Measurements from ENCODE around the gene C11orf52. TPM values are rescaled to one million over a fixed set of nuclear protein-coding genes. Genes with fewer than 3 reads are reported as not detected.

C11orf52 gene
- total RNA-seq, 4 donors from 2014 or later, result 5.0 to 6.9 TPM; not detected in 2

DNA sequence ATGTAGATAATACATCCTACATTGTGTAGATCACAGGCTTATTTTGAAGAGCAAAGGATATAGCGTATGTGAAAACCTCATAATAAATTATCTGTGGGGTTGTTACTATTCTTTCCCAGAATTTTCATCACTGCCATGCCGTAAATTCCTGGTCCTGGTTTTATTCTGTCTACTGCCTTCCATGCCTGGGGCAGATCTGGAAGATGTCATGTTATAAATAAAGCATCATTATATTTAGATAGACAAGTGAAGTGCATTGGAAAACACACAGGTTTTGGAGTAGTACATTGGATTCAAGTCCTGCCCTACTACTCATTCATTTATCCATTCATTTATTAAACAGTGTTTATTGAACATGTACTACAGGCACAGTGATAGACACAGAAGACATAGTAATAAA is 2.2 kb downstream of the C11orf52 start:
- H3K36me3 ChIP-seq, result no peaks in the 10 kb centered on the region
- TF ChIP-seq CTCF (IDR thresholded peaks at IDR 0.05), result no peak
- no peak for TF ChIP-seq EP300 (IDR thresholded peaks at IDR 0.05)
- no peak for TF ChIP-seq POLR2A (IDR thresholded peaks at IDR 0.05)
- no peak for DNase-seq (ENCODE audit: low spot score in 2 of 2)
- H3K9me3 ChIP-seq, result no peaks in the 10 kb centered on the region
- H3K4me1 ChIP-seq, result peaks cover 0 to 51% (median 28%) of the 10 kb centered on the region in 4 donors
- no peak overlapping the region for H3K4me3 ChIP-seq
- H3K27ac ChIP-seq, result peak overlapping the region in 1 of 4 donors; percentile 93
- no peaks in the 10 kb centered on the region for H3K27me3 ChIP-seq
- 52 to 68% methylated on average over 2 of the region's 2 CpGs for WGBS, 2 donors

- H3K27ac ChIP-seq, result peak overlapping the region in 2 of 4 donors; percentile 82 to 93
- TF ChIP-seq CTCF (IDR thresholded peaks at IDR 0.05) (no peak), EP300 (IDR thresholded peaks at IDR 0.05) (no peak), POLR2A (IDR thresholded peaks at IDR 0.05) (no peak)
Measured at GRCh38 chr11:111921541-111922230, 3.0 kb downstream of the C11orf52 start.

DNA sequence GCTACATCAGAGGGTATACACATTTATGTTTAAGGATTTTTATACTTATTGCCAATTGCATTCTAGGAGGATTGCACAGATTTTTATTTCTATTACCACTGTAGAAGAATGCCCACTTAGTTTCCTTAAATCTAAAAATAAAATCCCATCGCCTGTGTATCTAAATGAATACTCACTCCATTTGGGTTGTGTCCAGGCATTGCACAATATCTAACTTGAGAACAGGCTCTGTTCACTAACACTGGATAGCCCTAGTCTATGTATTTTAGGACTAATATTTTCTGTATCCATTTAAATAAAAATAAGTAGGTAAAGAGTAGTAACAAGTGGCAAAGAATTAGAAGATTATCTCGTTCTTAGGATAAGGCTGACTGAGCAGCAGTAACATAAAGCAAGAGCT is 4.1 kb downstream of the C11orf52 start:
- TF ChIP-seq EP300 (IDR thresholded peaks at IDR 0.05) (peak; percentile 66 to 76), POLR2A (IDR thresholded peaks at IDR 0.05) (no peak), CTCF (IDR thresholded peaks at IDR 0.05) (no peak)
- H3K27me3 ChIP-seq, result no peaks in the 10 kb centered on the region
- WGBS, 2 donors, result 2 to 6% methylated on average over 2 of the region's 2 CpGs
- no peaks in the 10 kb centered on the region for H3K36me3 ChIP-seq
- peaks cover 0 to 64% (median 36%) of the 10 kb centered on the region in 4 donors for H3K4me1 ChIP-seq
- H3K4me3 ChIP-seq, result peak overlapping the region in 1 of 4 donors; percentile 19
- no peaks in the 10 kb centered on the region for H3K9me3 ChIP-seq
- H3K27ac ChIP-seq, result peak overlapping the region; percentile 78 to 93 (median 86)
- peak in 1 of 2 donors; percentile 99 for DNase-seq (ENCODE audit: low spot score in 2 of 2)

More at GRCh38 chr11:111921541-111922230, 3.0 kb downstream of the C11orf52 start:
- Histone ChIP-seq H3K9me3 (no peaks in the 10 kb centered on the region), H3K27me3 (no peaks in the 10 kb centered on the region), H3K4me1 (peaks cover 0 to 58% (median 33%) of the 10 kb centered on the region in 4 donors), H3K4me3 (no peak overlapping the region), H3K36me3 (no peaks in the 10 kb centered on the region)
- 93 to 94% methylated on average over 7 of the region's 7 CpGs for WGBS, 2 donors
- no peak for DNase-seq (ENCODE audit: low spot score in 2 of 2)

DNA sequence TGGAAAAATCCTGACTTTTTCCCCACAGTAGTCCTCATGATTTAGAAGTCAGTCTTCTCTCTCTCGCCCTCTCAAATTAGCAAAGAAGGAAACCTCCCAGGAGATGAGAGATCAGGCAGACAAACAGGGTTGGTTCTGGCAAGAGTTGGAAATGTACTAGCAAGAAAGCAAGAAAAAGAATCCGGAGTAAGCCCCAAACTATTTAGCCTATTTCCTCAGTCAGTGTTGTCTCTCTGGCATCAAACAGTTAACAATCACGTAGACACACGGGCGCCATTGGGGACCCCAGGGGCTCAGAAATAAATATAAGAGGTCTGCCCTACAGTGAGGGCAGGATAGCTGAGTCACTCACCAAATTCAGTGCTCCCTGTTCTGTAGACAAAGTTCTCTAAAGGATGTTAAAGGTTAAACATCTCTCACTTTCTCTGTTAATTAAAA is 4.7 kb downstream of the C11orf52 start:
- Histone ChIP-seq H3K27me3 (no peaks in the 10 kb centered on the region), H3K9me3 (no peaks in the 10 kb centered on the region), H3K27ac (peak overlapping the region; percentile 78 to 93 (median 86)), H3K4me1 (peaks cover 0 to 61% (median 36%) of the 10 kb centered on the region in 4 donors), H3K36me3 (no peaks in the 10 kb centered on the region), H3K4me3 (peak overlapping the region in 1 of 4 donors; percentile 19)
- TF ChIP-seq EP300 (IDR thresholded peaks at IDR 0.05) (peak in 1 of 2 donors; percentile 6), CTCF (IDR thresholded peaks at IDR 0.05) (no peak)
- WGBS, 2 donors, result 24 to 25% methylated on average over 5 of the region's 5 CpGs
- peak in 1 of 2 donors; percentile 33 for DNase-seq (ENCODE audit: low spot score in 2 of 2)

GRCh38 chr11:111923951-111924350 is 5.2 kb downstream of the C11orf52 start:
- no peak for DNase-seq (ENCODE audit: low spot score in 2 of 2)
- TF ChIP-seq CTCF (IDR thresholded peaks at IDR 0.05), result no peak
- no peak for TF ChIP-seq EP300 (IDR thresholded peaks at IDR 0.05)
- Histone ChIP-seq H3K27me3 (no peaks in the 10 kb centered on the region), H3K27ac (peak overlapping the region; percentile 78 to 93 (median 86)), H3K9me3 (no peaks in the 10 kb centered on the region), H3K36me3 (no peaks in the 10 kb centered on the region), H3K4me3 (peak overlapping the region in 1 of 4 donors; percentile 19), H3K4me1 (peaks cover 0 to 60% (median 36%) of the 10 kb centered on the region in 4 donors)

Data from tibial nerve (tissue), 4 donors.